Body of pancreas (tissue), 4 donors: ENCODE measurements around the gene HMCN1.

ENCODE experiments used
- POLR2A ChIP-seq, 3 donors: fragments of 450-650 bp; IDR thresholded peaks; one replicate each; pipeline ENCODE4 v1.6.1; 2016; ENCODE audit warnings: antibody characterized with exemption in 3 of 3, mild to moderate bottlenecking in 2 of 3
- TF ChIP-seq, protein P1 (sequence below), 7 experiments: fragments of 450-650 bp in 4 of 7; fragments of 200-600 bp in 3 of 7; sonication (generic) in 3 of 7; IDR thresholded peaks; one replicate each; pipeline ENCODE4 v1.5.1; 2016 to 2019; ENCODE audit warnings: antibody characterized with exemption in 7 of 7

DNA sequence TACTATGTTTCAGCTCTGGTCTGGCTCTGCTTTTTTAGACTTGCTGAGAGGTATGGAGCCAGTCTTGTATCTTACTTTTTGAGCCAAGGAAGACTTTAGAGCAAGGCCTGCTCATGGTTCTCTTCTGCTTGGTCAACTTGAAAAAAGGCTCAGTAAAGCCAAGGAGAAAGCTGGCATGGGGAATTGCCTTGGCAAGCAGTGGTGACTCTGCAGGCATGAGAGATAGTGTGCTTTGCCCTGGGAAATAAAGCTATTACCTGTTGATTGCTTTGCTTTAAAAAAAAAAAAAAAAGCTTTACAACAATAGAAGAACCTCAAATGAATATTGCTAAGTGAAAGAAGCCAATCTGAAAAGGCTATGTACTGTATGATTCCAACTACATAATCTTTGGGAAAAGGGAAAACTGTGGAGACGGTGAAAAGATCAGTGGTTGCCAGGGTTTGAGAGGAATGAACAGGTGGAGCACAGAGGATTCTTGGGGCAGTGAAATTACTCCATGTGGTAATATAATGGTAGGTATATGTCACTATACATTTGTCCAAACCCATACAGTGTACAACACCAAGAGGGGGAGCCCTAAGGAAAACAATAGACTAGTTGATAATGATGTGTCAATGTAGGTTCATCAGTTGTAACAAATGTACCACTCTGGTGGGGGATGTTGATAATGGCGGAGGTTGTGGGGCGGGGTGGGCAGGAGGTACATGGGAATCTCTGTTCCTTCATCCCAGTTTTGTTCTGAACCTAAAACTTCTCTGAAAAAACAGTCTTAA is 87.6 kb downstream of the HMCN1 start:
- TF ChIP-seq, protein P1, sequence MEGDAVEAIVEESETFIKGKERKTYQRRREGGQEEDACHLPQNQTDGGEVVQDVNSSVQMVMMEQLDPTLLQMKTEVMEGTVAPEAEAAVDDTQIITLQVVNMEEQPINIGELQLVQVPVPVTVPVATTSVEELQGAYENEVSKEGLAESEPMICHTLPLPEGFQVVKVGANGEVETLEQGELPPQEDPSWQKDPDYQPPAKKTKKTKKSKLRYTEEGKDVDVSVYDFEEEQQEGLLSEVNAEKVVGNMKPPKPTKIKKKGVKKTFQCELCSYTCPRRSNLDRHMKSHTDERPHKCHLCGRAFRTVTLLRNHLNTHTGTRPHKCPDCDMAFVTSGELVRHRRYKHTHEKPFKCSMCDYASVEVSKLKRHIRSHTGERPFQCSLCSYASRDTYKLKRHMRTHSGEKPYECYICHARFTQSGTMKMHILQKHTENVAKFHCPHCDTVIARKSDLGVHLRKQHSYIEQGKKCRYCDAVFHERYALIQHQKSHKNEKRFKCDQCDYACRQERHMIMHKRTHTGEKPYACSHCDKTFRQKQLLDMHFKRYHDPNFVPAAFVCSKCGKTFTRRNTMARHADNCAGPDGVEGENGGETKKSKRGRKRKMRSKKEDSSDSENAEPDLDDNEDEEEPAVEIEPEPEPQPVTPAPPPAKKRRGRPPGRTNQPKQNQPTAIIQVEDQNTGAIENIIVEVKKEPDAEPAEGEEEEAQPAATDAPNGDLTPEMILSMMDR (IDR thresholded peaks at IDR 0.05), result no peak
- TF ChIP-seq POLR2A (IDR thresholded peaks at IDR 0.05), result no peak
